Measurements from ENCODE around the gene PRKG1.
"Not testable (repeated sequence)": the region's sequence is repeated elsewhere in the genome, so short reads cannot be mapped to it uniquely, and the experiment has no call there.

PRKG1 gene

GRCh38 chr10:51119441-51119840 is 45.2 kb downstream of the PRKG1 start:
- no peak for DNase-seq

- DNase-seq: no peak
These were observed 47.6 kb downstream of the PRKG1 start for GRCh38 chr10:51121861-51122260.

- no peak for DNase-seq
These were observed 50.6 kb downstream of the PRKG1 start for GRCh38 chr10:51124852-51125251.

- DNase-seq: no peak
These were observed 51.2 kb downstream of the PRKG1 start for GRCh38 chr10:51125518-51125917.

DNA sequence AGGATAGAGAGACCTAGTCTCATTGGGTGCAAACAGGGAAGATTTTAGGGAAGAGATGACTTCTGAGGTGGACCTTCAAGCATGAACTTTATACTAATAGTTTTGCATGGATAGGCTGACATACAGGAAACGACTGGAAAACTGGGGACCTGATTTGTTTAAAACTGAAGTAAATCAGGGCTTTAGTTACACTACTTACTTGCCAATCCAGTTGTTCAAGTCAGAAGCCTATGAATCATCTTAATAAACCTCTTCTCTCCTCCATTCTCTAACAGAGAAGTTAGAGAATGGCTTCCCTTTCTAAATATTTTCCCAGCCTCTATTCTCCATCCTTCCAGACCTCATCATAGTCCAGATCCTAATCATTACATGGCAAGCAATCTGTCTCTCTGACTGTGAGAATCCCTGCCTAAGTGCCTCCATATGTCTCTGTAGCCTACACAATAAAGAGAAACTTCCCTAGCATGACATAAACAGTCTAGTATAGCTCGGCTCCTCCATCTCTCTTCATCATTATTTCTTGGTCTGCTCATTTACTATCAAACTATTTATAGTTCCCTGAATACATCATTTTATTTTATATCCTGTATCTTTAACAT is 55.8 kb downstream of the PRKG1 start:
- no peak for DNase-seq

DNA sequence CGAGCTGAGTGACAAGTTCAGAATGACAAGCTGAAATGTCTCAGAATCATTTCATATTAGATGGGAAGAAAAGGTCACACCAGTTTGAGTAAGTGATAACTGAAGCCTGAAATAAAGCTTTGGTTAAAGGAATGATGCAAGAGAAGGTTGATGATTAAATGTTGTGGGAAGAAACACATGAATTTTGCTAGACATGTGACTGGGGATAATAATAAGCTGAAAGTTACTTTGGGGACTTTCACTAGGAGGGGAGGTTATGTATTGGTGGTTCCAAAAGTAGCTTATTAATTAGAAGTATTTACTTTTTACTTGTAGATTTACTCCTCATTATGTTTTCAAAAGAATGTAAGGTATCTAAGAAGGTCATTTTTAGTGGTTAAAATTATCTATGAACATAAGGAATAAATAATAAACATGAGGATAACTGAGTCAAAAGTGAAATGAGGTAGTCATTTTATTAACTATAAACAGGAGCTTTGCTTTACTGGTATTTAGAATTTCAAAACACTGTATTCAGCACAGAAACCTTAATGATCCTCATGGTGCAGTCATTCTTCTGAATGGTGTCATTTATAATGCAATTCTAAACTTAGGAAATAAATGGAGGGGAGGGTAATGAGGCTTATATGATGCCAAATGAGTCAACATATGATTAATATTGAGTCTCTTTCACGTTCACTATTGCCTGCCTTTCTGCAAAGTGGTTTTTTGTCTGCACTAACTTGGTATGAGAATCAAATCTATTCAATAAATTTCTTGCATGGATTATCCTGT is 63.7 kb downstream of the PRKG1 start:
- no peak for DNase-seq

DNA sequence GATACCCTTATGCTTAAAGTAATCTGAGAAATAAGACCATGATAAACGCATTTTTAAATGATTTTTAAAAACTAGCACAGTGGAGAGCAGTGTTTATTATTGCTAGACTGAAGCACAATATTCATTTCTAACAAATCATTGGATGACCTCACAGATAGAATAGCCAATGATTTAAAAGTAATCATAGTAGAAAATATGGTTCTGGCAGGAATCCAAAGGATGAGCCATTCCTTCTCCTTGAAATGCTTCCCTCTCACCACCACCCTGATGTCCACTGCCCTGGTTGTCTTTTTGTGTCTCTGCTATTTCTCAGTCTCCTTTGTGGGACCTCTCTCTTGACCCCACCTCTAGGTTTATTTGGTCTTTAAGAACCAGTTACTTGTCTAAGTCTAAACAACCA is 64.9 kb downstream of the PRKG1 start:
- DNase-seq: no peak

DNA sequence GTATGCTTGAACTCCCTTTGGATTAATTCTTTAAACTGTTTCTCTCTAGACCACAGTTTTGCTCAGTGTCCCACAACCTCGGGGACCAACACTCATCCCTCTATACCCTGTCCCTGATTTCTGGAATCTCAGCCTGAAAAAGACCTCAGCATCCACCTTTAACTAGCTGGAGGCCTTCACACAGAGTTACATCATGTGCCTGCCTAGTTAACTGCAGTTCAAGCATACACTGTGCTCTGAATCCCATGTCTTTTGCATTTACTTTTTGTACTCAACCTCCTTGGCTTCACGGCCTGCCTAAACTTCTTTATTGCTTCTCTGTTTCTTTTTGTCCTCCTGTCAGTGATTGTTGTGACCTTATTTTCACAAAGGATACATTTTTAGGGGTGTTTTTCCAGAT is 66.7 kb downstream of the PRKG1 start:
- DNase-seq: no peak

DNA sequence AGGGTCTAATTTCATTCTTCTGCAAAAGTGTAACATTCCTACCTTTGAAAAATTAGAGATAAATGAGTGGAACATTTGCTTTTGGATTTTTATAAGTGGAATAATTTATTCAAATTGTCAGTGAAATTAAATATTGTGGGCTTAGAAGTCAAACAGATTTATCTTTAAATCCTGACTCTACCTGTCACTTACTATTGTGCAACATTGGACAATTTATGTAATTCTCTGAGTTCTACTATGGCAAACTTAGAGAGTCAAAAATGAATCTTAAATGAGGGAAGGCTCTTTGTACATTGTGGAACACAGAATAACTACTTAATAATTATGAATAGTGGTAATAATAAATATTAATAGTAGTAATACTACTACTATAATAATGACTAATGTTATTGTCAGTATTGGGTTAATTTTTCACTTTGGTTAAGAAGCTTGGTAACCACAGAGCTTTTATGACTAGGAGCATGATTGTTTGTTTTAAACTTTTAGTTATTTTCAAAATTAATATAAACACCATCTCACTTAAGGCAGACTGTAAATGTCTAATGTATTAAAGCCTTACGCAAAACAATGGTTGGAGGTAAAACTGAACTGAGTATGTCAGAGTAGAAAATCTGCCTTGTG is 70.0 kb downstream of the PRKG1 start:
- DNase-seq: no peak

- DNase-seq: no peak
These were observed 71.1 kb downstream of the PRKG1 start for GRCh38 chr10:51145375-51145774.

DNA sequence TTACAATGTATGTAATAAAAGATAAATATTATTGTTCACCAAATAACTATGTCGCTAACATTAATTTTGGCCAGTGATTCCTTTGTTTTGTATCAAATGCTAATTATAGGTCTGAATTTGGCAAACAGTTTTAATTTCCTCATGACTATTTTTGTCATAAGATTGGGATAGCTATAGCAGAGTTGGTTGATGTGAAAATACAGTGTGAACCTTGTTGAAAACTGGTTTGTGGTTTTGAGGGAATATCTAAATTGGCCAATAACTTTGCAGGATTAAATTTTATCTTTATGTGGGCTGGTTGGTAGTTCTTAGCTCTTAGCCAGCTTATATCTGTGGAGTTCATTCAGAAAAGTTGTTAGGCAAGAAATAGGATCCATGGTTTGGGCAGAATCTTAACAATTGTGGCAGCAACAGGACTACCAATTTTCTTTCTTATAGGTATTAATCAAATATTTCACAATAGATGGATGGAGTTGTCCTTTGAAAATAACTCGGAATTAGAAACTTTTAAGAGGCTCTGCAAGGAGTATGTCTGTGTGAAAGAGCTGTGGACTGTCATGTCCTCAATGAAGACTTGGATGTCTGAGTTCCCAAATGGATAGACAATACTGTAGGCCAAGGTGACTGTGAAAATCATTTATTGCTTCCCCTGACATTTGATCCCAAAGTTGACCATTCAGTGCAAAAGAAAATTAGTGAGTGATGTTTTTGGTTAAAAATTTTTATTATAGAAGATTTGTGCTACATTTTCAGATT is 73.5 kb downstream of the PRKG1 start:
- no peak for DNase-seq

GRCh38 chr10:51156926-51157325 is 82.6 kb downstream of the PRKG1 start:
- no peak for DNase-seq

DNA sequence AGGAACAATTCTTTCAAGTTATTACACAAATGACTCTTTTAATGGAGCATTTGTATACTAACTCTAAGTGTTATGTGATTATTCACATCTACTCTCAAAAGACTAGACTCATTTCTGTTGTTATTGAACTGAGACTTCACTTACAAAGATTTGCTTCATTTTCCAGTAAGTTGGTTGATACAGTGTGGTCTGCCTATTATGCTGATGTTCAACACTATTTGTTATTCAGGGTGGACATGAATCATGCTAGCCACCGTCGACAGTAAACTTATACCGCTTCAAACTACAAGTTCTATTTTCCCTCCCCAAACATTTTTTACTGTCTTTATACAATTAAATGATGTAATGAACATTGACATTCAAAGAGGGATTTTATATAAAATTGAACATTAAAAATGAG is 84.5 kb downstream of the PRKG1 start:
- no peak for DNase-seq

GRCh38 chr10:51159841-51160240 is 85.6 kb downstream of the PRKG1 start:
- no peak for DNase-seq

DNA sequence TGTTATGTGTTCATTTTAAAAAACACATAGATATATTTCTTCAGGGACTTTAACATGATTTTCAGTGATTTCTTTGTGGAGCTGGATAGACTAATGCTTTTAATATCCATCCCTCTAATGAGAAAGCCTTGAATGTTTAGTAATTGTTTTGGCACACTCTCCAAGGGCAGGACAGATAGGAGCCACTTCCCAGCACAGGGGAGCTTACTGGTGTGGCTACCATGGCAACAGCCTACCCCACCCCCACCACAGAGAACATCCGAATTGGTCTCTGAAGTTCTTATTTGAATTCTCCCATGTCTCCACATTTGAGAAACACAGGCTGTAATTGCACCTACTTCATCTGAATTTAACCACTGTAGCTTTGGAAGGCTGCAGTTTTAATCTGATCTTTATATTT is 87.7 kb downstream of the PRKG1 start:
- no peak for DNase-seq

DNA sequence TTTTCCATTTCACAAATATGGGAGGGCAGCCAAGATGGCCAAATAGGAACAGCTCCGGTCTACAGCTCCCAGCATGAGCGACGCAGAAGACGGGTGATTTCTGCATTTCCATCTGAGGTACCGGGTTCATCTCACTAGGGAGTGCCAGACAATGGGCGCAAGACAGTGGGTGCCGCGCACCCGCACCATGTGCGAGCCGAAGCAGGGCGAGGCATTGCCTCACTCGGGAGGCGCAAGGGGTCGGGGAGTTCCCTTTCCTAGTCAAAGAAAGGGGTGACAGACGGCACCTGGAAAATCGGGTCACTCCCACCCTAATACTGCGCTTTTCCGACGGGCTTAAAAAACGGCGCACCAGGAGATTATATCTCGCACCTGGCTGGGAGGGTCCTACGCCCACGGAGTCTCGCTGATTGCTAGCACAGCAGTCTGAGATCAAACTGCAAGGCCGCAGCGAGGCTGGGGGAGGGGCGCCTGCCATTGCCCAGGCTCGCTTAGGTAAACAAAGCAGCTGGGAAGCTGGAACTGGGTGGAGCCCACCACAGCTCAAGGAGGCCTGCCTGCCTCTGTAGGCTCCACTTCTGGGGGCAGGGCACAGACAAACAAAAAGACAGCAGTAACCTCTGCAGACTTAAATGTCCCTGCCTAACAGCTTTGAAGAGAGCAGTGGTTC is 89.2 kb downstream of the PRKG1 start:
- DNase-seq: not testable (repeated sequence)

DNA sequence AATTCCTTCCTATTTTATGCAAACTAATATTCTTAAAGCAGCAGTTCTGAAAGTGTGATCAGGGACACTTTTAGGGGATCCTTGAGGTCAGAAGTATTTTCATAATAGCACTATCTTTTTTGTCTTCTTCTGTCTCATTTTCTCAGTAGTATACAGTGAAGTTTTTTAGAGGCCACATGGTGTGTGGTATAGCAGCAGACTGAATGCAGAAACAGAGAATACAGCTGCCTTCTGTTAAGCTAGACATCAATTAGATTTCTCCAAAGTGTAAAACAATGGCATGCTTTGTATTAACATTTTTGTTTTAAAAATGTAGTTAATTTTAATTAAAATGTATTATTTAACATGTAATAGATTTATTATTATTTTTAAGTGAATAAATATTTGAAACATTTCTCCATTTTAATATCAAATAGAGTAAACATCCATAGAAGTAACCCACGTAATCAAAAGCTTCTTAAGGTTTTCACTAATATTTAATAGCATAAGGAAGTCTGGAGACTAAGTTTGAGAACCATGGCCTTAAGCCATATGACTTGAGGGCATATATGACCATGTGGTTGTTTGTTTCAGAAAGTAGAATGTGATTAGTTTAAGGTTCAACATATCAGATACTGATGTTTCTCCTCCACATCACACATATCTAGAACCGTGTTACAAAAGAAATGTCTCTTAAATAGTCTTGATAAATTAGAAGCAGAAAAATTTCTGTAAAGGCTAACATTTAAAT is 94.0 kb downstream of the PRKG1 start:
- DNase-seq: no peak

- no peak for DNase-seq
These were observed 94.8 kb downstream of the PRKG1 start for GRCh38 chr10:51169111-51169510.

- DNase-seq: no peak
These were observed 96.4 kb downstream of the PRKG1 start for GRCh38 chr10:51170518-51171245.

DNA sequence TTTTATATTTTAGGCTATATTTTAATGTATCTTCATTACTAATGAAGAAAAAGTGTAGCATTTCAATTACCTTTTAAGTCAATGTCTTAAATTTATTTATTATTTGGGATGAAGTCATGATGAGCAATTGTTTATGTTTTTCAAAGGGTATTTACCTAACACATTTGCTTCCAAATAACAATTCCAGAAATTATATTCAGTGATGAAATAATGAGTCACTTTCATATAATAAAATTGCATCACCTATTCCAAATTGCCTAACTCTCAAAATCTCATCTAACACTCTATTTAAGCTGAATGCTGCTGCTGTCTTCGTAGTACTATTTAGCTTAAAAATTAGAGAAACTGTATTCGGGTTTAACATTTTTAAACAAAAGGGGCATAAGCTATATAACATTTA is 97.7 kb downstream of the PRKG1 start:
- no peak for DNase-seq

DNA sequence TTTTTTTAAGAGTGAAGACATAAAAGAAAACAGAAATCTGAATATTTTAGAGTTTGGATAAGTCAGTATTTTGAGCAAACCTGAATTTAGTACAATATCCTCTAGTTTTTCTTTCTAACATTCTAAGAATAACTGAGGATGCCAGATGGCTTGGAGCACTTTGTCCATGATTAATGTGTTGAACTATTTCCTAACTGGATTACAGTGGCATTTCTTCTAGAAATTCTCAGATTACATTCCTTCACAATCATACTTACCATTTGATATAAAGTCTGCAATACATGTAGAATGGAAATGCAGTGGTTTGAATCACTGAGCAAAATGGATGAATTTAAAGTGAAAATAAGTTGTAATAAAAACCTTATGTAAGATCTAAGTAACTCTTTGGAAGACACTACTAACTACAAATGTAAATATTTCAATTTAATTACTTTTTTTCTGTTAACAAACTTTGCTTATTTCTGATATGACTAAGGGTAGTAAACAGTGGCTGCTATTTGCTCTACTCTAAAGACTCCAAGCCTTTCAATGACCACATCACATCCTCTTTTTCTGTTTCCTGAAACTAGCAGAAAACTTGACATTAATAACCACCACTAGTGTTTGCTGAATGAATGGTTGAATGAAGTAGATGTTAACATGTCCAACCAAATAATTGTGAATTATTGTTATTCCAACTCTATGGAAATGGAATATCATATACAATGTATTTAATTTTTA is 102.8 kb downstream of the PRKG1 start:
- no peak for DNase-seq

All from SHP77 treated with DMSO at 0.1 percent for 48 hours (cell line).